ENCODE measurements around the gene RBM39. TPM values are rescaled to one million over a fixed set of nuclear protein-coding genes. Genes with fewer than 3 reads are reported as not detected.

The RBM39 gene
- total and polyA plus RNA-seq, 10 of the 15 experiments (the other 5 are each of a cell fraction or from before 2014, with no cell fraction given) = 135 to 280 (median 217) TPM

DNA sequence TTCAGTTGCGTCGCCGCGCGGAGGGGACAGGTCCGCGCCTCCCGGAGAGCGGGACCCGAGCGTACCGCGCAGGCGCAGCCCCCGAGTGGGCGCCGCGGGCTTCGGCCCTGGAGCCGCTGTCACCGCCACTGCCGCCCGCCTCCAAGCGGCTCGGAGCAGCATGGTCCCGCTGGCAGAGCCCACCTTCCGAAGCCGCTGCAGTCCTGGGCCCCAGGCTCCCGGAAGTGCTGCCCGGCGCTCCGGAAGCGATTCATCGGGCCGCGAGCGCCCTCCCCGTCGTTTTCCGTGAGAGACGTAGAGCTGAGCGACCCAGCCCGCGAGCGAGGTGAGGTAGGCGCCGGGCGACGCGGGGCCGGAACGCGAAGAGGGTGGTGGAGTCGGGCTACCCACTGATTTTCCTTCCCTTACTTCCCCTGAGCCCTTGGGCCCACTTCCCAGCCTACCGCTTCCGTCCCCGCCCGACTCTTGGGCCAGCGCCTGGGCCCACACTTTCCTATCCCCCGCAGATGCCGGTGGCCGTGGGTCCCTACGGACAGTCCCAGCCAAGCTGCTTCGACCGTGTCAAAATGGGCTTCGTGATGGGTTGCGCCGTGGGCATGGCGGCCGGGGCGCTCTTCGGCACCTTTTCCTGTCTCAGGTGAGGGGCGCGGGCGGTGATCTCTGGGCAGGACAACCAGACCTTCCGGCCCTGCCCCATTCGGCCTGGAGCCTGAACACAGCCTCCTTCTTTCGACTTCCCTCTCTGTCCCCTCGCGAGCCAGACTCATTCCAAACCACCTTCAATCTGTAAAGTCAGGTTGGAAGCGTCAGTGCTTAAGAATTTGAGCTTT lies 42.7 kb downstream of the RBM39 start, which contains the start of the genes NFS1 and ROMO1 (continued):
- TF ChIP-seq ZBTB11 (CRISPR knock-in tag; IDR thresholded peaks at IDR 0.05) = peak; percentile 55; the same call in 1 of the 2 replicates
- TF ChIP-seq ESRRA (IDR thresholded peaks at IDR 0.05; ENCODE audit: low read length) = no peak
- no peak for TF ChIP-seq IKZF2 (IDR thresholded peaks at IDR 0.05)
- TF ChIP-seq ZNF384 (IDR thresholded peaks at IDR 0.05; ENCODE audit: borderline replicate concordance, low read depth, low read length) = no peak
- TF ChIP-seq WRNIP1 (IDR thresholded peaks at IDR 0.05; ENCODE audit: borderline replicate concordance, low read depth, low read length) = no peak
- peak; percentile 53 for TF ChIP-seq KLF5 (IDR thresholded peaks at IDR 0.05; ENCODE audit: partially characterized antibody)
- TF ChIP-seq, protein P1, sequence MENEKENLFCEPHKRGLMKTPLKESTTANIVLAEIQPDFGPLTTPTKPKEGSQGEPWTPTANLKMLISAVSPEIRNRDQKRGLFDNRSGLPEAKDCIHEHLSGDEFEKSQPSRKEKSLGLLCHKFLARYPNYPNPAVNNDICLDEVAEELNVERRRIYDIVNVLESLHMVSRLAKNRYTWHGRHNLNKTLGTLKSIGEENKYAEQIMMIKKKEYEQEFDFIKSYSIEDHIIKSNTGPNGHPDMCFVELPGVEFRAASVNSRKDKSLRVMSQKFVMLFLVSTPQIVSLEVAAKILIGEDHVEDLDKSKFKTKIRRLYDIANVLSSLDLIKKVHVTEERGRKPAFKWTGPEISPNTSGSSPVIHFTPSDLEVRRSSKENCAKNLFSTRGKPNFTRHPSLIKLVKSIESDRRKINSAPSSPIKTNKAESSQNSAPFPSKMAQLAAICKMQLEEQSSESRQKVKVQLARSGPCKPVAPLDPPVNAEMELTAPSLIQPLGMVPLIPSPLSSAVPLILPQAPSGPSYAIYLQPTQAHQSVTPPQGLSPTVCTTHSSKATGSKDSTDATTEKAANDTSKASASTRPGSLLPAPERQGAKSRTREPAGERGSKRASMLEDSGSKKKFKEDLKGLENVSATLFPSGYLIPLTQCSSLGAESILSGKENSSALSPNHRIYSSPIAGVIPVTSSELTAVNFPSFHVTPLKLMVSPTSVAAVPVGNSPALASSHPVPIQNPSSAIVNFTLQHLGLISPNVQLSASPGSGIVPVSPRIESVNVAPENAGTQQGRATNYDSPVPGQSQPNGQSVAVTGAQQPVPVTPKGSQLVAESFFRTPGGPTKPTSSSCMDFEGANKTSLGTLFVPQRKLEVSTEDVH (IDR thresholded peaks at IDR 0.05; ENCODE audit: low read depth, partially characterized antibody) = no peak
- TF ChIP-seq, protein P2, sequence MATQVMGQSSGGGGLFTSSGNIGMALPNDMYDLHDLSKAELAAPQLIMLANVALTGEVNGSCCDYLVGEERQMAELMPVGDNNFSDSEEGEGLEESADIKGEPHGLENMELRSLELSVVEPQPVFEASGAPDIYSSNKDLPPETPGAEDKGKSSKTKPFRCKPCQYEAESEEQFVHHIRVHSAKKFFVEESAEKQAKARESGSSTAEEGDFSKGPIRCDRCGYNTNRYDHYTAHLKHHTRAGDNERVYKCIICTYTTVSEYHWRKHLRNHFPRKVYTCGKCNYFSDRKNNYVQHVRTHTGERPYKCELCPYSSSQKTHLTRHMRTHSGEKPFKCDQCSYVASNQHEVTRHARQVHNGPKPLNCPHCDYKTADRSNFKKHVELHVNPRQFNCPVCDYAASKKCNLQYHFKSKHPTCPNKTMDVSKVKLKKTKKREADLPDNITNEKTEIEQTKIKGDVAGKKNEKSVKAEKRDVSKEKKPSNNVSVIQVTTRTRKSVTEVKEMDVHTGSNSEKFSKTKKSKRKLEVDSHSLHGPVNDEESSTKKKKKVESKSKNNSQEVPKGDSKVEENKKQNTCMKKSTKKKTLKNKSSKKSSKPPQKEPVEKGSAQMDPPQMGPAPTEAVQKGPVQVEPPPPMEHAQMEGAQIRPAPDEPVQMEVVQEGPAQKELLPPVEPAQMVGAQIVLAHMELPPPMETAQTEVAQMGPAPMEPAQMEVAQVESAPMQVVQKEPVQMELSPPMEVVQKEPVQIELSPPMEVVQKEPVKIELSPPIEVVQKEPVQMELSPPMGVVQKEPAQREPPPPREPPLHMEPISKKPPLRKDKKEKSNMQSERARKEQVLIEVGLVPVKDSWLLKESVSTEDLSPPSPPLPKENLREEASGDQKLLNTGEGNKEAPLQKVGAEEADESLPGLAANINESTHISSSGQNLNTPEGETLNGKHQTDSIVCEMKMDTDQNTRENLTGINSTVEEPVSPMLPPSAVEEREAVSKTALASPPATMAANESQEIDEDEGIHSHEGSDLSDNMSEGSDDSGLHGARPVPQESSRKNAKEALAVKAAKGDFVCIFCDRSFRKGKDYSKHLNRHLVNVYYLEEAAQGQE (IDR thresholded peaks at IDR 0.05; ENCODE audit: low read depth, low read length) = no peak
- TF ChIP-seq NRF1 (conservative IDR thresholded peaks at IDR 0.05; ENCODE audit: low read depth, low read length) = no peak
- TF ChIP-seq, protein P3, sequence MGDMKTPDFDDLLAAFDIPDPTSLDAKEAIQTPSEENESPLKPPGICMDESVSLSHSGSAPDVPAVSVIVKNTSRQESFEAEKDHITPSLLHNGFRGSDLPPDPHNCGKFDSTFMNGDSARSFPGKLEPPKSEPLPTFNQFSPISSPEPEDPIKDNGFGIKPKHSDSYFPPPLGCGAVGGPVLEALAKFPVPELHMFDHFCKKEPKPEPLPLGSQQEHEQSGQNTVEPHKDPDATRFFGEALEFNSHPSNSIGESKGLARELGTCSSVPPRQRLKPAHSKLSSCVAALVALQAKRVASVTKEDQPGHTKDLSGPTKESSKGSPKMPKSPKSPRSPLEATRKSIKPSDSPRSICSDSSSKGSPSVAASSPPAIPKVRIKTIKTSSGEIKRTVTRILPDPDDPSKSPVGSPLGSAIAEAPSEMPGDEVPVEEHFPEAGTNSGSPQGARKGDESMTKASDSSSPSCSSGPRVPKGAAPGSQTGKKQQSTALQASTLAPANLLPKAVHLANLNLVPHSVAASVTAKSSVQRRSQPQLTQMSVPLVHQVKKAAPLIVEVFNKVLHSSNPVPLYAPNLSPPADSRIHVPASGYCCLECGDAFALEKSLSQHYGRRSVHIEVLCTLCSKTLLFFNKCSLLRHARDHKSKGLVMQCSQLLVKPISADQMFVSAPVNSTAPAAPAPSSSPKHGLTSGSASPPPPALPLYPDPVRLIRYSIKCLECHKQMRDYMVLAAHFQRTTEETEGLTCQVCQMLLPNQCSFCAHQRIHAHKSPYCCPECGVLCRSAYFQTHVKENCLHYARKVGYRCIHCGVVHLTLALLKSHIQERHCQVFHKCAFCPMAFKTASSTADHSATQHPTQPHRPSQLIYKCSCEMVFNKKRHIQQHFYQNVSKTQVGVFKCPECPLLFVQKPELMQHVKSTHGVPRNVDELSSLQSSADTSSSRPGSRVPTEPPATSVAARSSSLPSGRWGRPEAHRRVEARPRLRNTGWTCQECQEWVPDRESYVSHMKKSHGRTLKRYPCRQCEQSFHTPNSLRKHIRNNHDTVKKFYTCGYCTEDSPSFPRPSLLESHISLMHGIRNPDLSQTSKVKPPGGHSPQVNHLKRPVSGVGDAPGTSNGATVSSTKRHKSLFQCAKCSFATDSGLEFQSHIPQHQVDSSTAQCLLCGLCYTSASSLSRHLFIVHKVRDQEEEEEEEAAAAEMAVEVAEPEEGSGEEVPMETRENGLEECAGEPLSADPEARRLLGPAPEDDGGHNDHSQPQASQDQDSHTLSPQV (IDR thresholded peaks at IDR 0.05) = no peak
- TF ChIP-seq GABPA (IDR thresholded peaks at IDR 0.05; ENCODE audit: low read depth) = peak; percentile 98
- no peak for TF ChIP-seq NFYB (IDR thresholded peaks at IDR 0.05; ENCODE audit: insufficient read depth, low read depth, low read length)
- TF ChIP-seq CREM (IDR thresholded peaks at IDR 0.05; ENCODE audit: low read depth) = peak; percentile 98
- peak; percentile 90 for TF ChIP-seq POLR2A (IDR thresholded peaks at IDR 0.05; ENCODE audit: low read depth, low read length)
- TF ChIP-seq ZNF274 (IDR thresholded peaks at IDR 0.05; ENCODE audit: insufficient read depth, insufficient read length) = no peak

Data from GM12878 (cell line).